ENCODE measurements around the gene REC114. TPM values are rescaled to one million over a fixed set of nuclear protein-coding genes. Genes with fewer than 3 reads are reported as not detected.

Gene REC114
- total and polyA plus RNA-seq, 2 experiments from 2014 or later: not detected

DNA sequence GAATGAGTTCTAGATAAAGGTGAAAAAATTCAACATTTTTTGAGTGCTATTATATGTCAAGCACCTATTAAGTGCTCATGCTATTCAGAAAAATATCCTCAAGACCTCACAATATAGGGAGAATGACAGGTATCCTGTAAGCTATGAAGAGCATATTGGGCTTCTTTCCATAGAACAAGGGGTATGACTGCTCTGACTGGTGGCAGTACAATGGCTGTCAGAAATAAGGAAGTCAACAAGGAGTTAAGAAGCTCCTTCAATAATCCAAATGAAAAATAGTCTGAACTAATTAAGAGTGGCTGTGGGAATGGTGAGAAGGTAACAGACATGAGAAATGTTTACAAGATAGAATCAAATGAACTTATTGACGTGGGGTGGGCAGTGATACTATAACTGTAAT lies 165.5 kb downstream of the REC114 start (continued):
- TF ChIP-seq, protein P1, sequence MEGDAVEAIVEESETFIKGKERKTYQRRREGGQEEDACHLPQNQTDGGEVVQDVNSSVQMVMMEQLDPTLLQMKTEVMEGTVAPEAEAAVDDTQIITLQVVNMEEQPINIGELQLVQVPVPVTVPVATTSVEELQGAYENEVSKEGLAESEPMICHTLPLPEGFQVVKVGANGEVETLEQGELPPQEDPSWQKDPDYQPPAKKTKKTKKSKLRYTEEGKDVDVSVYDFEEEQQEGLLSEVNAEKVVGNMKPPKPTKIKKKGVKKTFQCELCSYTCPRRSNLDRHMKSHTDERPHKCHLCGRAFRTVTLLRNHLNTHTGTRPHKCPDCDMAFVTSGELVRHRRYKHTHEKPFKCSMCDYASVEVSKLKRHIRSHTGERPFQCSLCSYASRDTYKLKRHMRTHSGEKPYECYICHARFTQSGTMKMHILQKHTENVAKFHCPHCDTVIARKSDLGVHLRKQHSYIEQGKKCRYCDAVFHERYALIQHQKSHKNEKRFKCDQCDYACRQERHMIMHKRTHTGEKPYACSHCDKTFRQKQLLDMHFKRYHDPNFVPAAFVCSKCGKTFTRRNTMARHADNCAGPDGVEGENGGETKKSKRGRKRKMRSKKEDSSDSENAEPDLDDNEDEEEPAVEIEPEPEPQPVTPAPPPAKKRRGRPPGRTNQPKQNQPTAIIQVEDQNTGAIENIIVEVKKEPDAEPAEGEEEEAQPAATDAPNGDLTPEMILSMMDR (conservative IDR thresholded peaks at IDR 0.05; ENCODE audit: low read depth in 2 of 2): no peak
- TF ChIP-seq, protein P2, sequence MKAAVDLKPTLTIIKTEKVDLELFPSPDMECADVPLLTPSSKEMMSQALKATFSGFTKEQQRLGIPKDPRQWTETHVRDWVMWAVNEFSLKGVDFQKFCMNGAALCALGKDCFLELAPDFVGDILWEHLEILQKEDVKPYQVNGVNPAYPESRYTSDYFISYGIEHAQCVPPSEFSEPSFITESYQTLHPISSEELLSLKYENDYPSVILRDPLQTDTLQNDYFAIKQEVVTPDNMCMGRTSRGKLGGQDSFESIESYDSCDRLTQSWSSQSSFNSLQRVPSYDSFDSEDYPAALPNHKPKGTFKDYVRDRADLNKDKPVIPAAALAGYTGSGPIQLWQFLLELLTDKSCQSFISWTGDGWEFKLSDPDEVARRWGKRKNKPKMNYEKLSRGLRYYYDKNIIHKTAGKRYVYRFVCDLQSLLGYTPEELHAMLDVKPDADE (IDR thresholded peaks at IDR 0.05): no peak
- TF ChIP-seq JUNB (IDR thresholded peaks at IDR 0.05; ENCODE audit: unreplicated experiment) (no peak), NANOG (IDR thresholded peaks at IDR 0.05; ENCODE audit: borderline replicate concordance) (no peak), CREB1 (CRISPR knock-in tag; IDR thresholded peaks at IDR 0.05; ENCODE audit: low read depth) (no peak)

DNA sequence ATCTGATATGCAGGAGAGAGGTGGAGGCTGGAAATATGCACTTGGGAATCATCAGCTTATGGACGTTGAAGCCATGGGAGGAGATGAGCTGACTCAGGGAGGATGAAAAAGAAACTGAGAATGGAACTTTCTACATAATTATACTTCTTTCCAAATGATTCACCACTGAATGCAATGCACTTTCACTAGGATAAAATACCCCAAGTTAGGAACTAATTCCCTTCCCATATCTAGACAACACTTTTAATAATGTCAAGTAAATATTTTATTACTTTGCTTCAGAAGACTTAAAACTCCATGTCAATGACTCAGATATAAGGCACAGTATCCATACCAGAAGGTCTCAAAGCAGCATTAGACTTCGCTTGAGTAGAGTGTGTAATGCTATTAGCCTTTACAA lies 166.0 kb downstream of the REC114 start:
- Histone ChIP-seq H4K20me1 (replicated peaks; ENCODE audit: insufficient read depth) (peaks cover 50% of the 10 kb centered on the region), H3K27me3 (ENCODE audit: insufficient read depth) (no peaks in the 10 kb centered on the region), H3K27ac (ENCODE audit: low read depth) (peak overlapping the region; percentile 26; the same call in 1 of the 2 replicates), H2AFZ (no peak overlapping the region), H3K9me2 (ENCODE audit: insufficient read depth) (no peaks in the 10 kb centered on the region), H3K4me2 (no peak overlapping the region), H3K36me3 (ENCODE audit: insufficient read depth) (no peaks in the 10 kb centered on the region), H3K79me2 (replicated peaks; ENCODE audit: insufficient read depth) (peaks cover 99% of the 10 kb centered on the region), H3K4me3 (no peak overlapping the region), H3F3A (replicated peaks; ENCODE audit: low read depth) (no peaks in the 10 kb centered on the region), H3K4me1 (ENCODE audit: insufficient read depth) (peaks cover 41% of the 10 kb centered on the region)
- Mint-ChIP-seq H3K27me3 (ENCODE audit: insufficient read depth, low read depth, poor library complexity) (peaks cover 5% of the 10 kb centered on the region), H3K4me1 (peaks cover 44% of the 10 kb centered on the region), H3K36me3 (ENCODE audit: low read depth) (no peaks in the 10 kb centered on the region), H3K9me3 (no peaks in the 10 kb centered on the region), H3K27ac (no peak overlapping the region), H3K4me3 (no peak overlapping the region)
- no peak for ATAC-seq
- DNase-seq (ENCODE audit: low spot score): no peak
- TF ChIP-seq, protein P1 (conservative IDR thresholded peaks at IDR 0.05; ENCODE audit: low read depth in 2 of 2): no peak
- TF ChIP-seq EZH2phosphoT487 (IDR thresholded peaks at IDR 0.05; ENCODE audit: unreplicated experiment): no peak
- no peak for TF ChIP-seq STAT1 (IDR thresholded peaks at IDR 0.05; ENCODE audit: unreplicated experiment)
- TF ChIP-seq, protein P3, sequence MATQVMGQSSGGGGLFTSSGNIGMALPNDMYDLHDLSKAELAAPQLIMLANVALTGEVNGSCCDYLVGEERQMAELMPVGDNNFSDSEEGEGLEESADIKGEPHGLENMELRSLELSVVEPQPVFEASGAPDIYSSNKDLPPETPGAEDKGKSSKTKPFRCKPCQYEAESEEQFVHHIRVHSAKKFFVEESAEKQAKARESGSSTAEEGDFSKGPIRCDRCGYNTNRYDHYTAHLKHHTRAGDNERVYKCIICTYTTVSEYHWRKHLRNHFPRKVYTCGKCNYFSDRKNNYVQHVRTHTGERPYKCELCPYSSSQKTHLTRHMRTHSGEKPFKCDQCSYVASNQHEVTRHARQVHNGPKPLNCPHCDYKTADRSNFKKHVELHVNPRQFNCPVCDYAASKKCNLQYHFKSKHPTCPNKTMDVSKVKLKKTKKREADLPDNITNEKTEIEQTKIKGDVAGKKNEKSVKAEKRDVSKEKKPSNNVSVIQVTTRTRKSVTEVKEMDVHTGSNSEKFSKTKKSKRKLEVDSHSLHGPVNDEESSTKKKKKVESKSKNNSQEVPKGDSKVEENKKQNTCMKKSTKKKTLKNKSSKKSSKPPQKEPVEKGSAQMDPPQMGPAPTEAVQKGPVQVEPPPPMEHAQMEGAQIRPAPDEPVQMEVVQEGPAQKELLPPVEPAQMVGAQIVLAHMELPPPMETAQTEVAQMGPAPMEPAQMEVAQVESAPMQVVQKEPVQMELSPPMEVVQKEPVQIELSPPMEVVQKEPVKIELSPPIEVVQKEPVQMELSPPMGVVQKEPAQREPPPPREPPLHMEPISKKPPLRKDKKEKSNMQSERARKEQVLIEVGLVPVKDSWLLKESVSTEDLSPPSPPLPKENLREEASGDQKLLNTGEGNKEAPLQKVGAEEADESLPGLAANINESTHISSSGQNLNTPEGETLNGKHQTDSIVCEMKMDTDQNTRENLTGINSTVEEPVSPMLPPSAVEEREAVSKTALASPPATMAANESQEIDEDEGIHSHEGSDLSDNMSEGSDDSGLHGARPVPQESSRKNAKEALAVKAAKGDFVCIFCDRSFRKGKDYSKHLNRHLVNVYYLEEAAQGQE (IDR thresholded peaks at IDR 0.05; ENCODE audit: unreplicated experiment): no peak
- TF ChIP-seq ZNF331 (CRISPR knock-in tag; IDR thresholded peaks at IDR 0.05; ENCODE audit: low read depth): no peak
- TF ChIP-seq, protein P2 (IDR thresholded peaks at IDR 0.05): no peak
- no peak for TF ChIP-seq EZH2 (IDR thresholded peaks at IDR 0.05; ENCODE audit: low read depth, unreplicated experiment)
- TF ChIP-seq ZNF114 (CRISPR knock-in tag; IDR thresholded peaks at IDR 0.05): no peak
- TF ChIP-seq CREB1 (CRISPR knock-in tag; IDR thresholded peaks at IDR 0.05; ENCODE audit: low read depth): no peak
- TF ChIP-seq POLR2AphosphoS5 (IDR thresholded peaks at IDR 0.05; ENCODE audit: low read depth): no peak
- TF ChIP-seq JUNB (IDR thresholded peaks at IDR 0.05; ENCODE audit: unreplicated experiment): no peak
- no peak for TF ChIP-seq NANOG (IDR thresholded peaks at IDR 0.05; ENCODE audit: borderline replicate concordance)
